B cell (primary cell): ENCODE results near the gene KCNIP2. TPM values are rescaled to one million over a fixed set of nuclear protein-coding genes. Genes with fewer than 3 reads are reported as not detected.

Experiments used
- ATAC-seq: fragments of 200-7000 bp; cut with Tn5 transposase; one replicate; pipeline ENCODE4 v1.10.0; 2021; ENCODE audit warnings: low read depth, mild to moderate bottlenecking, moderate number of reproducible peaks, moderate library complexity
- CTCF ChIA-PET: fragments of 350-600 bp; sonication (Branson Sonifier 250); formaldehyde crosslinking; loops from one replicate; lab custom pipeline; 2021; ENCODE audit warnings: antibody characterized with exemption, inconsistent platforms; lab: Charles Lee
- POLR2A ChIA-PET: fragments of 350-600 bp; sonication (Branson Sonifier 250); formaldehyde crosslinking; loops from one replicate; lab custom pipeline; 2021; ENCODE audit warnings: antibody characterized with exemption; lab: Charles Lee
- DNase-seq: peaks from one replicate; pipeline ENCODE4 v3.0.0; 2013
- H2AFZ ChIP-seq: 2 replicates; pipeline ENCODE4 v1.6.1; 2012; ENCODE audit warnings: mild to moderate bottlenecking, low read depth, low read length; ENCODE audit not compliant: insufficient read depth, poor library complexity, severe bottlenecking
- H3K27ac ChIP-seq, 2 donors: 1 replicate in 1 of 2; 2 replicates in 1 of 2; pipeline ENCODE4 v1.5.1; 2012 to 2013; ENCODE audit warnings: low read length in 2 of 2, mild to moderate bottlenecking in 2 of 2, moderate library complexity in 1 of 2
- H3K27me3 ChIP-seq, 4 experiments: fragments of 200-600 bp in 1 of 4; sonication (generic) in 1 of 4; replicated peaks in 1 of 4; 1 replicate in 2 of 4; 2 replicates in 2 of 4; pipeline versions ENCODE4 v1.6.1 to v1.7.0; 2013 to 2016; ENCODE audit warnings: low read length in 3 of 4, mild to moderate bottlenecking in 2 of 4, mixed read lengths in 1 of 4, moderate library complexity in 1 of 4; ENCODE audit not compliant: insufficient read depth in 4 of 4, control insufficient read depth in 3 of 4; ENCODE audit errors: control extremely low read depth in 1 of 4
- H3K36me3 ChIP-seq, 2 experiments: replicated peaks in 1 of 2; 1 replicate in 1 of 2; 2 replicates in 1 of 2; pipeline versions ENCODE4 v1.6.1 to v1.7.1; 2013; ENCODE audit warnings: low read length in 1 of 2; ENCODE audit not compliant: insufficient read depth in 2 of 2, control insufficient read depth in 1 of 2; ENCODE audit errors: control extremely low read depth in 1 of 2, extremely low read depth in 1 of 2
- H3K4me1 ChIP-seq, 2 donors: fragments of 200-600 bp in 1 of 2; sonication (generic) in 1 of 2; 1 replicate in 1 of 2; 2 replicates in 1 of 2; pipeline versions ENCODE4 v1.5.1 to v1.6.1; 2013 to 2017; ENCODE audit warnings: low read length in 2 of 2; ENCODE audit not compliant: control insufficient read depth in 2 of 2, insufficient read depth in 2 of 2
- H3K4me2 ChIP-seq: replicated peaks from 2 replicates; pipeline ENCODE3; 2012; ENCODE audit warnings: mild to moderate bottlenecking, low read depth, low read length; ENCODE audit not compliant: poor library complexity, severe bottlenecking
- H3K4me3 ChIP-seq, 5 experiments: fragments of 200-600 bp in 1 of 5; sonication (generic) in 1 of 5; 1 replicate in 3 of 5; 2 replicates in 2 of 5; pipeline versions ENCODE4 v1.5.1 to v1.7.0; 2011 to 2016; ENCODE audit warnings: low read length in 4 of 5, mild to moderate bottlenecking in 4 of 5, low read depth in 2 of 5, control low read depth in 1 of 5, moderate library complexity in 1 of 5; ENCODE audit not compliant: insufficient read depth in 1 of 5; ENCODE audit errors: control extremely low read depth in 1 of 5, extremely low read depth in 1 of 5
- H3K79me2 ChIP-seq: fragments of 200-600 bp; sonication (generic); one replicate; pipeline ENCODE4 v1.6.0; 2016; ENCODE audit warnings: low read length; ENCODE audit not compliant: control insufficient read depth, insufficient read depth
- H3K9ac ChIP-seq: fragments of 200-600 bp; sonication (generic); 2 replicates; pipeline ENCODE4 v1.6.1; 2017; ENCODE audit warnings: mild to moderate bottlenecking, low read length, moderate library complexity
- H3K9me3 ChIP-seq, 3 donors: one replicate each; pipeline versions ENCODE4 v1.6.1 to v1.7.1; 2013; ENCODE audit warnings: low read length in 2 of 3; ENCODE audit not compliant: control insufficient read depth in 2 of 3, insufficient read depth in 1 of 3; ENCODE audit errors: control extremely low read depth in 1 of 3
- H4K20me1 ChIP-seq: 2 replicates; pipeline ENCODE4 v1.6.0; 2012; ENCODE audit warnings: mild to moderate bottlenecking, low read length; ENCODE audit not compliant: insufficient read depth, control insufficient read depth, poor library complexity, severe bottlenecking
- H3K27ac Mint-ChIP-seq: one replicate; pipeline ENCODE4 v1.8.0; 2021; ENCODE audit warnings: mixed read lengths
- H3K27me3 Mint-ChIP-seq: one replicate; pipeline ENCODE4 v1.8.0; 2021; ENCODE audit warnings: mixed read lengths
- H3K4me1 Mint-ChIP-seq: one replicate; pipeline ENCODE4 v1.8.0; 2021; ENCODE audit warnings: mixed read lengths
- H3K4me3 Mint-ChIP-seq: one replicate; pipeline ENCODE4 v1.8.0; 2021; ENCODE audit warnings: mixed read lengths
- H3K9me3 Mint-ChIP-seq: one replicate; pipeline ENCODE4 v1.8.0; 2022; ENCODE audit warnings: mixed read lengths; ENCODE audit not compliant: insufficient read depth
- EZH2 ChIP-seq: IDR thresholded peaks from 2 replicates; pipeline ENCODE4 v1.6.1; 2012; ENCODE audit warnings: borderline replicate concordance, low read depth, mild to moderate bottlenecking, moderate library complexity, low read length; ENCODE audit not compliant: insufficient read depth, poor library complexity, severe bottlenecking
- WGBS: methylation state at CpG from one replicate; pipeline ENCODE4 v1.1.5; 2013; ENCODE audit warnings: missing lambda C conversion rate; ENCODE audit not compliant: insufficient coverage; 5-methylcytosine and 5-hydroxymethylcytosine counted together
- intact Hi-C: fragments of 100-400 bp; cut with micrococcal nuclease; formaldehyde crosslinking; loops from one replicate; pipeline ENCODE4 v1.10.0; 2022
- polyA minus RNA-seq: library from RNA; depleted of rRNA, polyadenylated mRNA; stranded (reverse); fragments of >200 nt; gene quantifications from 2 replicates; pipeline ENCODE4 v1.2.3, GENCODE V29; 2012
- polyA plus RNA-seq: library from polyadenylated mRNA; depleted of rRNA; stranded (reverse); fragments of >200 nt; gene quantifications from 2 replicates; pipeline ENCODE4 v1.2.3, GENCODE V29; 2012
- total RNA-seq, 2 donors: library from RNA; stranded (reverse); fragments of 120-200 nt in 1 of 2; gene quantifications; 1 replicate in 1 of 2; 2 replicates in 1 of 2; pipeline versions ENCODE4 v1.2.3 to v1.2.4, GENCODE V29; 2013 to 2022
- TF ChIP-seq, protein P1 (sequence below): fragments of 200-600 bp; IDR thresholded peaks from one replicate; pipeline ENCODE4 v1.8.0; 2022; ENCODE audit warnings: antibody characterized with exemption, mild to moderate bottlenecking

KCNIP2 gene
- total RNA-seq (3.5 and 7.2 TPM in 2 replicates), polyA plus RNA-seq (23.5 and 34.7 TPM in 2 replicates), polyA minus RNA-seq (14.1 and 20.8 TPM in 2 replicates)
- 17.0 TPM for total RNA-seq (2013)

DNA sequence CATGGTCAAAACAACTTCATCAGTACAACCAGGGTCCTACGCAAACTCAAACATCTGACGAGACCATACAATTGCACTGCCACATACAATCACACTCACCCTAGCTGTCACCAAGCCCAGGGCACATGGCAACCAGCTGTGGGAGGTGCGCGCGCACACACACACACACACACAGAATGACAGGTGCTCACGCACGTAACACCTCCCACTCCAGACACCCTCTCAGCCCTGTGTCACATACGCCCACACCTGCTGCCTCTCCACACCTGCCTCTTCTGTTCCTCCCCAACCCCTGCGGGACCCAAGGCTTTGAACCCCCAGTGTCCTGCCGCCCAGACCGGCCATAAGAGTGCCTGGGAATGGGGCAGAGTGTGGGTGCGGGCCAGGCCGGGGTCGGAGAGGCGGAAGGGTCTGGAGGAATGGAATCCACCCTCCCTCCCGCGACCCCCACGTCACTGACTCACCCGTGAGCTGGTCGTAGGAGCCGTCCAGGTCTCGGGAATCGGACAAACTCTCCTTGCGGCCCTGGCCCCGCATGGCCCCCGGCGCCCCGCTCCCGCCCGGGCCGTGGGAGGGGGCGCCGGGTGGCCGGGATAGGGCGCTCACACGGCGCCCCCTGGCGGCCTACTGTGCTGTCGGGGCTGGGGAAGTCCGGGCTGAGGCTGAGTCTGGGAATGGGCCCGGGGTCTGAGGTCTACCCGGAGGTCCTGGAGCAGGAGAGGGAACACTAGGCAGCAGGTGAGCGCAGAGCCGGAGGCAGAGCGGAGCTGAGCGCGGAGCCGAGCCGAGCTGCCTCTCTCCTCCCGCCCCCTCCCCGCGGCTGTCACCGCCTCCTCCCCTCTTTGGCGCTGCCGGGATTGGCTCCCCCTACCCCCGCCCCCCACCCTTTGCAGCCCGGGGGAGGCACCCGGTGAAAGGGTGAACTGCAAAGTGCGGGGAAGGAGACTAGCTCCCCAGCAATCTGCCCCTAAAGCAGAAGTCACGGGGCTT, at the start of gene KCNIP2:
KCNIP2 (minus strand) TSS at position 769 of the 990 bp plus-strand sequence; CDS start at position 537, 232 bp downstream.
- H3K4me2 ChIP-seq: peak within 1 kb of the TSS; percentile 98
- H3K27ac Mint-ChIP-seq: peak within 1 kb of the TSS; percentile 83
- intact Hi-C loops: loop anchor here (5.0 kb wide), 1 partner anchor 274 kb away; no protein-coding TSS in a partner anchor
- no peaks in the 10 kb centered on the region for H3K27me3 ChIP-seq
- no peaks in the 10 kb centered on the region for H3K27me3 Mint-ChIP-seq
- peak within 1 kb of the TSS; percentile 41 to 79 (median 63) for H3K4me3 ChIP-seq
- peak within 1 kb of the TSS; percentile 95 for H3K4me3 Mint-ChIP-seq
- H3K36me3 ChIP-seq: peaks cover 0 to 21% of the 10 kb centered on the region in 2 experiments
- TF ChIP-seq, protein P1, sequence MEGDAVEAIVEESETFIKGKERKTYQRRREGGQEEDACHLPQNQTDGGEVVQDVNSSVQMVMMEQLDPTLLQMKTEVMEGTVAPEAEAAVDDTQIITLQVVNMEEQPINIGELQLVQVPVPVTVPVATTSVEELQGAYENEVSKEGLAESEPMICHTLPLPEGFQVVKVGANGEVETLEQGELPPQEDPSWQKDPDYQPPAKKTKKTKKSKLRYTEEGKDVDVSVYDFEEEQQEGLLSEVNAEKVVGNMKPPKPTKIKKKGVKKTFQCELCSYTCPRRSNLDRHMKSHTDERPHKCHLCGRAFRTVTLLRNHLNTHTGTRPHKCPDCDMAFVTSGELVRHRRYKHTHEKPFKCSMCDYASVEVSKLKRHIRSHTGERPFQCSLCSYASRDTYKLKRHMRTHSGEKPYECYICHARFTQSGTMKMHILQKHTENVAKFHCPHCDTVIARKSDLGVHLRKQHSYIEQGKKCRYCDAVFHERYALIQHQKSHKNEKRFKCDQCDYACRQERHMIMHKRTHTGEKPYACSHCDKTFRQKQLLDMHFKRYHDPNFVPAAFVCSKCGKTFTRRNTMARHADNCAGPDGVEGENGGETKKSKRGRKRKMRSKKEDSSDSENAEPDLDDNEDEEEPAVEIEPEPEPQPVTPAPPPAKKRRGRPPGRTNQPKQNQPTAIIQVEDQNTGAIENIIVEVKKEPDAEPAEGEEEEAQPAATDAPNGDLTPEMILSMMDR: peak; percentile 78
- TF ChIP-seq EZH2: no peak
- H3K79me2 ChIP-seq: peaks cover 30% of the 10 kb centered on the region
- peak; percentile 44 for ATAC-seq
- H4K20me1 ChIP-seq: peaks cover 49% of the 10 kb centered on the region
- peak within 1 kb of the TSS; percentile 50 to 72 for H3K27ac ChIP-seq
- no peaks in the 10 kb centered on the region for H3K9me3 Mint-ChIP-seq
- H3K9me3 ChIP-seq: peaks cover 0 to 3% (median 0%) of the 10 kb centered on the region in 3 donors
- ChIA-PET POLR2A (interaction anchor here (0.6 to 1.0 kb wide), 7 partner anchors 13 to 1349 kb away, joined by 3 to 6 read pairs (median 4); partner anchors contain the start of gene NT5C2), CTCF (interaction anchor here (0.6 to 15.2 kb wide), 15 partner anchors 8 to 288 kb away, joined by 3 to 581 read pairs (median 4); partner anchors contain the start of gene OGA)
- peak; percentile 88 for DNase-seq
- H3K9ac ChIP-seq: peak within 1 kb of the TSS; percentile 72
- peak within 1 kb of the TSS; percentile 74 for H2AFZ ChIP-seq
- 32% methylated on average over 48 of the region's 60 CpGs for WGBS
- peaks cover 47 to 55% of the 10 kb centered on the region in 2 donors for H3K4me1 ChIP-seq
- H3K4me1 Mint-ChIP-seq: peaks cover 50% of the 10 kb centered on the region
